GM12878 (cell line): ENCODE results near the gene LEF1. TPM values are rescaled to one million over a fixed set of nuclear protein-coding genes. Genes with fewer than 3 reads are reported as not detected.

Experiments
- EED ChIP-seq: sonication (generic); IDR thresholded peaks from 2 replicates; pipeline ENCODE4 v1.6.1; 2016; ENCODE audit warnings: antibody characterized with exemption, low read depth
- HDAC2 ChIP-seq: fragments of 200-600 bp; sonication (generic); IDR thresholded peaks from 2 replicates; pipeline ENCODE4 v1.6.1; 2017
- HDGF ChIP-seq: fragments of 450-650 bp; IDR thresholded peaks from 2 replicates; pipeline ENCODE4 v1.6.1; 2016; ENCODE audit warnings: antibody characterized with exemption
- NBN ChIP-seq: fragments of 450-650 bp; IDR thresholded peaks from 2 replicates; pipeline ENCODE4 v1.6.1; 2016
- NFYA ChIP-seq: IDR thresholded peaks from 2 replicates; pipeline ENCODE4 v1.6.1; 2011; ENCODE audit warnings: low read depth, mild to moderate bottlenecking, low read length, improper control_type of control experiment, borderline replicate concordance
- NRF1 ChIP-seq: conservative IDR thresholded peaks from 2 replicates; pipeline ENCODE4 v1.6.1; 2011; ENCODE audit warnings: mild to moderate bottlenecking, low read depth, low read length, improper control_type of control experiment
- SMARCA5 ChIP-seq: fragments of 450-650 bp; IDR thresholded peaks from 2 replicates; pipeline ENCODE4 v1.6.1; 2017; ENCODE audit warnings: mild to moderate bottlenecking
- SP1 ChIP-seq: IDR thresholded peaks from one replicate; pipeline ENCODE4 v1.6.1; 2011; ENCODE audit warnings: low read depth, low read length
- SRF ChIP-seq, 2 experiments: IDR thresholded peaks; 2 replicates each; pipeline ENCODE4 v1.6.1; 2011; ENCODE audit warnings: low read depth in 2 of 2, low read length in 2 of 2, mild to moderate bottlenecking in 1 of 2, moderate library complexity in 1 of 2
- STAT3 ChIP-seq: IDR thresholded peaks from 2 replicates; pipeline ENCODE4 v1.6.1; 2011; ENCODE audit warnings: low read depth, low read length, improper control_type of control experiment
- TAF1 ChIP-seq: IDR thresholded peaks from 2 replicates; pipeline ENCODE4 v1.6.1; 2011; ENCODE audit warnings: mild to moderate bottlenecking, low read depth, low read length, borderline replicate concordance
- TCF7 ChIP-seq: IDR thresholded peaks from 2 replicates; pipeline ENCODE4 v1.6.1; 2014; ENCODE audit warnings: antibody characterized with exemption, borderline replicate concordance
- ZBED1 ChIP-seq: IDR thresholded peaks from 2 replicates; pipeline ENCODE4 v1.6.1; 2016; ENCODE audit warnings: borderline replicate concordance
- polyA plus RNA-seq, 11 experiments: library from polyadenylated mRNA; depleted of rRNA in 4 of 11; unstranded in 6 of 11; stranded (reverse) in 5 of 11; fragments of >200 nt; fragmentation: Nextera tagmentation in 4 of 11; fragmentation: Illumina TruSeq in 1 of 11; extraction: Ambion mirVana in 4 of 11; extraction: Trizol in 1 of 11; gene quantifications; 1 replicate in 1 of 11; 2 replicates in 10 of 11; pipeline versions ENCODE4 v1.2.1 to v1.2.3, GENCODE V29; 2011 to 2016; ENCODE audit warnings: inconsistent platforms in 2 of 11, missing spikeins in 2 of 11, low read depth in 1 of 11
- total RNA-seq, 4 experiments: library from RNA; depleted of rRNA in 3 of 4; stranded (reverse); fragments of >200 nt in 3 of 4; fragmentation: Illumina TruSeq in 1 of 4; extraction: Trizol in 1 of 4; gene quantifications; 2 replicates each; pipeline versions ENCODE4 v1.2.1 to v1.2.3, GENCODE V29; 2013 to 2021
- TF ChIP-seq, protein P1 (sequence below): IDR thresholded peaks from 2 replicates; pipeline ENCODE4 v1.6.1; 2011; ENCODE audit warnings: borderline replicate concordance, low read depth, mild to moderate bottlenecking, moderate library complexity, low read length; ENCODE audit not compliant: insufficient read depth, poor library complexity, severe bottlenecking
- TF ChIP-seq, protein P2 (sequence below): fragments of 450-650 bp; IDR thresholded peaks from 2 replicates; pipeline ENCODE4 v1.6.1; 2017; ENCODE audit warnings: mild to moderate bottlenecking
- TF ChIP-seq, protein P3 (sequence below): fragments of 450-650 bp; IDR thresholded peaks from 2 replicates; pipeline ENCODE4 v1.6.1; 2017; ENCODE audit warnings: borderline replicate concordance
- TF ChIP-seq, protein P4 (sequence below): fragments of 450-650 bp; formaldehyde crosslinking; IDR thresholded peaks from 2 replicates; pipeline ENCODE4 v1.4.0; 2022; ENCODE audit warnings: mild to moderate bottlenecking, moderate library complexity
- TF ChIP-seq, protein P5 (sequence below): IDR thresholded peaks from 2 replicates; pipeline ENCODE4 v1.6.1; 2011; ENCODE audit warnings: low read depth, low read length, improper control_type of control experiment, borderline replicate concordance
- TF ChIP-seq, protein P6 (sequence below): fragments of 450-650 bp; IDR thresholded peaks from 2 replicates; pipeline ENCODE4 v1.6.1; 2018; ENCODE audit warnings: borderline replicate concordance, mild to moderate bottlenecking; ENCODE audit not compliant: partially characterized antibody
- TF ChIP-seq, protein P7 (sequence below): IDR thresholded peaks from 2 replicates; pipeline ENCODE4 v1.6.1; 2011; ENCODE audit warnings: low read depth, mild to moderate bottlenecking, low read length, moderate library complexity, borderline replicate concordance; ENCODE audit errors: extremely low read depth

Gene LEF1
- total and polyA plus RNA-seq, 10 of the 15 experiments (the other 5 are each of a cell fraction or from before 2014, with no cell fraction given), result 10.2 to 38.1 (median 19.5) TPM

DNA sequence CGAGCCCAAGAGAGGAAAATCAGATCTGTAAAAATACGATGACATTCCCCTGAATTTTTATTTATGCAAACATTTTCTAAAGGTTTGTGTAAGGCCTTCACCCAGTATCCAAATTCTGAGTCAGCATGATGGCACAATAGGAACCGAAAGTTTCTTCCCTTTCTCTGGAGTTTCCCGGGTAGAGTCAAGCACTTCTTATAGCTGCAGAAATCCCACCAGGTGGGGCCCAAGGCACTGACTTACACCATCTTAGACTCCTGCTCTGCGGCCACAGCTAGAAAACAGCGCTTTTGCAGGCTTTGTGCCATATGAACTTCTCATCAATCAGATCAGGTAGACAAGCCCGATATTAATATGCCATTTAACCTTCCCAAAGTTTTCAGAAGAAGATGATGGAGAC, 13.4 kb downstream of the LEF1 start (continued):
- TF ChIP-seq, protein P1, sequence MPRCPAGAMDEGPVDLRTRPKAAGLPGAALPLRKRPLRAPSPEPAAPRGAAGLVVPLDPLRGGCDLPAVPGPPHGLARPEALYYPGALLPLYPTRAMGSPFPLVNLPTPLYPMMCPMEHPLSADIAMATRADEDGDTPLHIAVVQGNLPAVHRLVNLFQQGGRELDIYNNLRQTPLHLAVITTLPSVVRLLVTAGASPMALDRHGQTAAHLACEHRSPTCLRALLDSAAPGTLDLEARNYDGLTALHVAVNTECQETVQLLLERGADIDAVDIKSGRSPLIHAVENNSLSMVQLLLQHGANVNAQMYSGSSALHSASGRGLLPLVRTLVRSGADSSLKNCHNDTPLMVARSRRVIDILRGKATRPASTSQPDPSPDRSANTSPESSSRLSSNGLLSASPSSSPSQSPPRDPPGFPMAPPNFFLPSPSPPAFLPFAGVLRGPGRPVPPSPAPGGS, result no peak
- TF ChIP-seq, protein P2, sequence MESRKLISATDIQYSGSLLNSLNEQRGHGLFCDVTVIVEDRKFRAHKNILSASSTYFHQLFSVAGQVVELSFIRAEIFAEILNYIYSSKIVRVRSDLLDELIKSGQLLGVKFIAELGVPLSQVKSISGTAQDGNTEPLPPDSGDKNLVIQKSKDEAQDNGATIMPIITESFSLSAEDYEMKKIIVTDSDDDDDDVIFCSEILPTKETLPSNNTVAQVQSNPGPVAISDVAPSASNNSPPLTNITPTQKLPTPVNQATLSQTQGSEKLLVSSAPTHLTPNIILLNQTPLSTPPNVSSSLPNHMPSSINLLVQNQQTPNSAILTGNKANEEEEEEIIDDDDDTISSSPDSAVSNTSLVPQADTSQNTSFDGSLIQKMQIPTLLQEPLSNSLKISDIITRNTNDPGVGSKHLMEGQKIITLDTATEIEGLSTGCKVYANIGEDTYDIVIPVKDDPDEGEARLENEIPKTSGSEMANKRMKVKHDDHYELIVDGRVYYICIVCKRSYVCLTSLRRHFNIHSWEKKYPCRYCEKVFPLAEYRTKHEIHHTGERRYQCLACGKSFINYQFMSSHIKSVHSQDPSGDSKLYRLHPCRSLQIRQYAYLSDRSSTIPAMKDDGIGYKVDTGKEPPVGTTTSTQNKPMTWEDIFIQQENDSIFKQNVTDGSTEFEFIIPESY, result no peak
- TF ChIP-seq SP1 (no peak), NFYA (no peak), ZBED1 (no peak), HDGF (no peak), SRF (IDR thresholded peaks at IDR 0.05; ENCODE audit: low read depth in 2 of 2, low read length in 2 of 2) (no peak), TCF7 (no peak), HDAC2 (no peak), TAF1 (no peak), NBN (no peak), SMARCA5 (no peak), STAT3 (no peak), EED (peak; percentile 78), NRF1 (no peak)
- TF ChIP-seq, protein P3, sequence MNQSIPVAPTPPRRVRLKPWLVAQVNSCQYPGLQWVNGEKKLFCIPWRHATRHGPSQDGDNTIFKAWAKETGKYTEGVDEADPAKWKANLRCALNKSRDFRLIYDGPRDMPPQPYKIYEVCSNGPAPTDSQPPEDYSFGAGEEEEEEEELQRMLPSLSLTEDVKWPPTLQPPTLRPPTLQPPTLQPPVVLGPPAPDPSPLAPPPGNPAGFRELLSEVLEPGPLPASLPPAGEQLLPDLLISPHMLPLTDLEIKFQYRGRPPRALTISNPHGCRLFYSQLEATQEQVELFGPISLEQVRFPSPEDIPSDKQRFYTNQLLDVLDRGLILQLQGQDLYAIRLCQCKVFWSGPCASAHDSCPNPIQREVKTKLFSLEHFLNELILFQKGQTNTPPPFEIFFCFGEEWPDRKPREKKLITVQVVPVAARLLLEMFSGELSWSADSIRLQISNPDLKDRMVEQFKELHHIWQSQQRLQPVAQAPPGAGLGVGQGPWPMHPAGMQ, result no peak
- TF ChIP-seq, protein P4, sequence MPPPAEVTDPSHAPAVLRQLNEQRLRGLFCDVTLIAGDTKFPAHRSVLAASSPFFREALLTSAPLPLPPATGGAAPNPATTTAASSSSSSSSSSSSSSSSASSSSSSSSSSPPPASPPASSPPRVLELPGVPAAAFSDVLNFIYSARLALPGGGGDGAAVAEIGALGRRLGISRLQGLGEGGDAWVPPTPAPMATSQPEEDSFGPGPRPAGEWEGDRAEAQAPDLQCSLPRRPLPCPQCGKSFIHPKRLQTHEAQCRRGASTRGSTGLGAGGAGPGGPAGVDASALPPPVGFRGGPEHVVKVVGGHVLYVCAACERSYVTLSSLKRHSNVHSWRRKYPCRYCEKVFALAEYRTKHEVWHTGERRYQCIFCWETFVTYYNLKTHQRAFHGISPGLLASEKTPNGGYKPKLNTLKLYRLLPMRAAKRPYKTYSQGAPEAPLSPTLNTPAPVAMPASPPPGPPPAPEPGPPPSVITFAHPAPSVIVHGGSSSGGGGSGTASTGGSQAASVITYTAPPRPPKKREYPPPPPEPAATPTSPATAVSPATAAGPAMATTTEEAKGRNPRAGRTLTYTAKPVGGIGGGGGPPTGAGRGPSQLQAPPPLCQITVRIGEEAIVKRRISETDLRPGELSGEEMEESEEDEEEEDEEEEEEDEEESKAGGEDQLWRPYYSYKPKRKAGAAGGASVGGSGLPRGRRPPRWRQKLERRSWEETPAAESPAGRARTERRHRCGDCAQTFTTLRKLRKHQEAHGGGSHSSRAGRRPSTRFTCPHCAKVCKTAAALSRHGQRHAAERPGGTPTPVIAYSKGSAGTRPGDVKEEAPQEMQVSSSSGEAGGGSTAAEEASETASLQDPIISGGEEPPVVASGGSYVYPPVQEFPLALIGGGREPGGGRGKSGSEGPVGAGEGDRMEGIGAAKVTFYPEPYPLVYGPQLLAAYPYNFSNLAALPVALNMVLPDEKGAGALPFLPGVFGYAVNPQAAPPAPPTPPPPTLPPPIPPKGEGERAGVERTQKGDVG (CRISPR knock-in tag), result no peak
- TF ChIP-seq, protein P5, sequence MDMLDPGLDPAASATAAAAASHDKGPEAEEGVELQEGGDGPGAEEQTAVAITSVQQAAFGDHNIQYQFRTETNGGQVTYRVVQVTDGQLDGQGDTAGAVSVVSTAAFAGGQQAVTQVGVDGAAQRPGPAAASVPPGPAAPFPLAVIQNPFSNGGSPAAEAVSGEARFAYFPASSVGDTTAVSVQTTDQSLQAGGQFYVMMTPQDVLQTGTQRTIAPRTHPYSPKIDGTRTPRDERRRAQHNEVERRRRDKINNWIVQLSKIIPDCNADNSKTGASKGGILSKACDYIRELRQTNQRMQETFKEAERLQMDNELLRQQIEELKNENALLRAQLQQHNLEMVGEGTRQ, result no peak
- TF ChIP-seq, protein P6, sequence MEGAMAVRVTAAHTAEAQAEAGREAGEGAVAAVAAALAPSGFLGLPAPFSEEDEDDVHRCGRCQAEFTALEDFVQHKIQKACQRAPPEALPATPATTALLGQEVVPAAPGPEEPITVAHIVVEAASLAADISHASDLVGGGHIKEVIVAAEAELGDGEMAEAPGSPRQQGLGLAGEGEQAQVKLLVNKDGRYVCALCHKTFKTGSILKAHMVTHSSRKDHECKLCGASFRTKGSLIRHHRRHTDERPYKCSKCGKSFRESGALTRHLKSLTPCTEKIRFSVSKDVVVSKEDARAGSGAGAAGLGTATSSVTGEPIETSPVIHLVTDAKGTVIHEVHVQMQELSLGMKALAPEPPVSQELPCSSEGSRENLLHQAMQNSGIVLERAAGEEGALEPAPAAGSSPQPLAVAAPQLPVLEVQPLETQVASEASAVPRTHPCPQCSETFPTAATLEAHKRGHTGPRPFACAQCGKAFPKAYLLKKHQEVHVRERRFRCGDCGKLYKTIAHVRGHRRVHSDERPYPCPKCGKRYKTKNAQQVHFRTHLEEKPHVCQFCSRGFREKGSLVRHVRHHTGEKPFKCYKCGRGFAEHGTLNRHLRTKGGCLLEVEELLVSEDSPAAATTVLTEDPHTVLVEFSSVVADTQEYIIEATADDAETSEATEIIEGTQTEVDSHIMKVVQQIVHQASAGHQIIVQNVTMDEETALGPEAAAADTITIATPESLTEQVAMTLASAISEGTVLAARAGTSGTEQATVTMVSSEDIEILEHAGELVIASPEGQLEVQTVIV, result no peak
- TF ChIP-seq, protein P7, sequence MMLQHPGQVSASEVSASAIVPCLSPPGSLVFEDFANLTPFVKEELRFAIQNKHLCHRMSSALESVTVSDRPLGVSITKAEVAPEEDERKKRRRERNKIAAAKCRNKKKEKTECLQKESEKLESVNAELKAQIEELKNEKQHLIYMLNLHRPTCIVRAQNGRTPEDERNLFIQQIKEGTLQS, result no peak
